Stimulated activated CD4-positive, alpha-beta T cell treated with anti-CD3 and anti-CD28 coated beads, TNF-alpha, amount 100 ng/mL, for 48 hours (primary cell): ENCODE measurements around the gene ERGIC1.

Source experiments
- DNase-seq, 3 donors: peaks; one replicate each; pipeline ENCODE4 v3.0.0-alpha.2; 2020; ENCODE audit warnings: low read depth in 3 of 3

ERGIC1 gene

GRCh38 chr5:172920447-172920849 lies 86.4 kb downstream of the ERGIC1 start:
- no peak for DNase-seq

GRCh38 chr5:172920995-172921394 lies 86.9 kb downstream of the ERGIC1 start:
- no peak for DNase-seq

- DNase-seq = no peak
Measured at GRCh38 chr5:172921906-172922305, 87.9 kb downstream of the ERGIC1 start.

GRCh38 chr5:172923539-172923938 lies 89.5 kb downstream of the ERGIC1 start:
- no peak for DNase-seq

GRCh38 chr5:172925336-172925948 lies 91.4 kb downstream of the ERGIC1 start:
- DNase-seq = no peak

GRCh38 chr5:172926008-172926523 lies 92.0 kb downstream of the ERGIC1 start:
- DNase-seq = no peak

GRCh38 chr5:172926796-172927195 lies 92.7 kb downstream of the ERGIC1 start:
- DNase-seq = no peak

- DNase-seq = no peak
Measured at GRCh38 chr5:172929371-172929838, 95.4 kb downstream of the ERGIC1 start.

GRCh38 chr5:172931001-172931536 lies 97.0 kb downstream of the ERGIC1 start:
- DNase-seq = no peak

- peak; percentile 52 to 63 (median 55) for DNase-seq
Measured at GRCh38 chr5:172932313-172933017, 98.4 kb downstream of the ERGIC1 start.

- no peak for DNase-seq
Measured at GRCh38 chr5:172933238-172933637, 99.2 kb downstream of the ERGIC1 start.

- DNase-seq = no peak
Measured at GRCh38 chr5:172935096-172935495, 101.0 kb downstream of the ERGIC1 start.

GRCh38 chr5:172936401-172936800 lies 102.3 kb downstream of the ERGIC1 start:
- DNase-seq = no peak

GRCh38 chr5:172939071-172939470 lies 105.0 kb downstream of the ERGIC1 start:
- DNase-seq = no peak

- DNase-seq = no peak
Measured at GRCh38 chr5:172939611-172940267, 105.7 kb downstream of the ERGIC1 start.

GRCh38 chr5:172940268-172941066 lies 106.4 kb downstream of the ERGIC1 start:
- no peak for DNase-seq

- DNase-seq = no peak
Measured at GRCh38 chr5:172941067-172941516, 107.0 kb downstream of the ERGIC1 start.

GRCh38 chr5:172942556-172942955 lies 108.5 kb downstream of the ERGIC1 start:
- no peak for DNase-seq

- DNase-seq = no peak
Measured at GRCh38 chr5:172943283-172943841, 109.3 kb downstream of the ERGIC1 start.

- DNase-seq = no peak
Measured at GRCh38 chr5:172943906-172944305, 109.9 kb downstream of the ERGIC1 start.

GRCh38 chr5:172944741-172945140 lies 110.7 kb downstream of the ERGIC1 start:
- DNase-seq = no peak
